A673 (cell line): Measurements from ENCODE around the gene KRT7. TPM values are rescaled to one million over a fixed set of nuclear protein-coding genes. Genes with fewer than 3 reads are reported as not detected.

Experiments
- BruUV-seq: library from RNA; stranded (reverse); fragments of 400-500 nt; replicated peaks from 2 replicates; lab custom pipeline; 2021; lab: Mats Ljungman, UMichigan
- CTCF ChIA-PET: fragments of 300-600 bp; sonication (Branson Sonifier 250); formaldehyde crosslinking; loops from one replicate; lab custom pipeline; 2022; ENCODE audit warnings: antibody characterized with exemption; lab: Charles Lee
- POLR2A ChIA-PET: fragments of 300-600 bp; sonication (Branson Sonifier 250); formaldehyde crosslinking; loops from one replicate; lab custom pipeline; 2022; ENCODE audit warnings: antibody characterized with exemption; ENCODE audit not compliant: low non-redundant PET; lab: Charles Lee
- DNase-seq: peaks from one replicate; pipeline ENCODE4 v3.0.0-alpha.2; 2015; ENCODE audit warnings: low spot score
- H3K27ac ChIP-seq: fragments of 200-600 bp; sonication (generic); 2 replicates; pipeline ENCODE4 v1.5.1; 2016; ENCODE audit warnings: mixed run types, low read depth, mild to moderate bottlenecking, mixed read lengths, antibody characterized with exemption, low read length; ENCODE audit not compliant: poor library complexity, severe bottlenecking
- H3K27me3 ChIP-seq: fragments of 200-600 bp; sonication (generic); replicated peaks from 2 replicates; pipeline ENCODE4 v1.6.1; 2017; ENCODE audit warnings: mixed run types, low read depth, mild to moderate bottlenecking, mixed read lengths, antibody characterized with exemption, low read length; ENCODE audit not compliant: insufficient read depth, poor library complexity
- H3K36me3 ChIP-seq: fragments of 200-600 bp; sonication (generic); 2 replicates; pipeline ENCODE4 v1.6.1; 2016; ENCODE audit warnings: mixed run types, mild to moderate bottlenecking, mixed read lengths, antibody characterized with exemption, low read length; ENCODE audit not compliant: insufficient read depth, poor library complexity, severe bottlenecking
- H3K4me1 ChIP-seq: fragments of 200-600 bp; sonication (generic); 2 replicates; pipeline ENCODE4 v1.6.1; 2017; ENCODE audit warnings: mixed run types, mild to moderate bottlenecking, mixed read lengths, antibody characterized with exemption, low read length; ENCODE audit not compliant: insufficient read depth, poor library complexity, severe bottlenecking
- H3K4me3 ChIP-seq: fragments of 200-600 bp; sonication (generic); 2 replicates; pipeline ENCODE4 v1.5.1; 2016; ENCODE audit warnings: low read depth, mixed run types, mild to moderate bottlenecking, mixed read lengths, low read length; ENCODE audit not compliant: poor library complexity, severe bottlenecking
- H3K9me3 ChIP-seq: fragments of 200-600 bp; sonication (generic); 2 replicates; pipeline ENCODE4 v1.6.1; 2016; ENCODE audit warnings: mixed run types, low read depth, mild to moderate bottlenecking, mixed read lengths, antibody characterized with exemption, low read length; ENCODE audit not compliant: poor library complexity, severe bottlenecking
- CTCF ChIP-seq: fragments of 300-800, 200-600 bp; sonication (generic); conservative IDR thresholded peaks from 2 replicates; pipeline ENCODE4 v1.5.1; 2017; ENCODE audit warnings: low read depth, mild to moderate bottlenecking, antibody characterized with exemption, low read length, moderate library complexity, mixed read lengths
- EZH2 ChIP-seq: fragments of 200-600 bp; sonication (generic); IDR thresholded peaks from 2 replicates; pipeline ENCODE4 v1.6.1; 2017; ENCODE audit warnings: borderline replicate concordance, low read depth, mild to moderate bottlenecking, mixed read lengths, antibody characterized with exemption, low read length; ENCODE audit not compliant: poor library complexity, severe bottlenecking
- intact Hi-C: fragments of 100-400 bp; cut with micrococcal nuclease; formaldehyde crosslinking; loops from one replicate; pipeline ENCODE4 v1.10.0; 2022; ENCODE audit not compliant: unreplicated experiment
- total RNA-seq: library from RNA; stranded (reverse); gene quantifications from 2 replicates; pipeline ENCODE4 v1.2.3, GENCODE V29; 2021

KRT7 gene
- total RNA-seq, 1 experiment from 2014 or later = 1.0 TPM

- Histone ChIP-seq H3K27ac (no peak overlapping the region), H3K36me3 (no peaks in the 10 kb centered on the region), H3K4me1 (peaks cover 5% of the 10 kb centered on the region), H3K9me3 (no peaks in the 10 kb centered on the region), H3K4me3 (no peak overlapping the region), H3K27me3 (no peaks in the 10 kb centered on the region)
- POLR2A ChIA-PET = no interaction called here
- CTCF ChIA-PET = no interaction called here
- DNase-seq = no peak
- TF ChIP-seq EZH2 (no peak), CTCF (no peak)
- BruUV-seq = no TSS peak
- intact Hi-C loops = no loop called here
Observed at GRCh38 chr12:52208424-52209165, 24.4 kb upstream of the KRT7 start.

GRCh38 chr12:52209321-52209720, 23.7 kb upstream of the KRT7 start:
- peaks cover 4% of the 10 kb centered on the region for H3K4me1 ChIP-seq
- BruUV-seq = no TSS peak

GRCh38 chr12:52210186-52210924, 22.7 kb upstream of the KRT7 start:
- Histone ChIP-seq H3K9me3 (no peaks in the 10 kb centered on the region), H3K4me3 (no peak overlapping the region), H3K27ac (no peak overlapping the region), H3K4me1 (peaks cover 4% of the 10 kb centered on the region), H3K36me3 (no peaks in the 10 kb centered on the region), H3K27me3 (no peaks in the 10 kb centered on the region)
- intact Hi-C loops = no loop called here
- no peak for DNase-seq
- ChIA-PET POLR2A (no interaction called here), CTCF (no interaction called here)
- TF ChIP-seq CTCF = no peak
- TF ChIP-seq EZH2 = no peak
- BruUV-seq = no TSS peak

More at GRCh38 chr12:52209321-52209720, 23.7 kb upstream of the KRT7 start:
- CTCF ChIA-PET = no interaction called here
- Histone ChIP-seq H3K27ac (no peak overlapping the region), H3K4me3 (no peak overlapping the region), H3K27me3 (no peaks in the 10 kb centered on the region), H3K9me3 (no peaks in the 10 kb centered on the region), H3K36me3 (no peaks in the 10 kb centered on the region)
- intact Hi-C loops = no loop called here
- TF ChIP-seq EZH2 (no peak), CTCF (no peak)
- no peak for DNase-seq
- POLR2A ChIA-PET = no interaction called here
